ENCODE data around the gene PPP2R1A. TPM values are rescaled to one million over a fixed set of nuclear protein-coding genes. Genes with fewer than 3 reads are reported as not detected.

Gene PPP2R1A
- total RNA-seq, 1 experiment from 2014 or later = 134 TPM

- in situ Hi-C loops (cut with HindIII; ENCODE audit: low pct_unique_long_range_greater_than_20kb, low sequenced_read_pairs) = no loop called here
- no peak for DNase-seq (ENCODE audit: low read depth, low spot score)
Measured at GRCh38 chr19:52277471-52277870, 87.6 kb downstream of the PPP2R1A start.

Small RNAs within 50 kb of the gene (small RNA-seq; reads per million reads assigned to genes)
- gene MIR6801 (0 reads per million in 2 experiments), gene RF00019 (0 reads per million in 2 experiments), gene RPL37P23 (0 to 0.96 reads per million in 2 experiments)

Other genes with a start within 250 kb of the PPP2R1A start
- gene ZNF350, start 203.2 kb upstream of the PPP2R1A start, total RNA-seq (2014; rRNA removed; shearing (Covaris generic)) = 6.1 and 9.1 TPM in 2 replicates
- gene ZNF615, start 181.8 kb upstream of the PPP2R1A start, total RNA-seq (2014; rRNA removed; shearing (Covaris generic)) = 6.6 and 7.7 TPM in 2 replicates
- gene ZNF614, start 161.7 kb upstream of the PPP2R1A start, total RNA-seq (2014; rRNA removed; shearing (Covaris generic)) = 7.7 and 9.0 TPM in 2 replicates
- gene ZNF432, start 141.2 kb upstream of the PPP2R1A start, total RNA-seq (2014; rRNA removed; shearing (Covaris generic)) = 3.6 and 4.5 TPM in 2 replicates
- gene ZNF841, start 94.3 kb upstream of the PPP2R1A start, total RNA-seq (2014; rRNA removed; shearing (Covaris generic)) = 10.0 and 10.1 TPM in 2 replicates
- 6.3 and 6.5 TPM in 2 replicates for gene ZNF616, start 50.1 kb upstream of the PPP2R1A start, total RNA-seq (2014; rRNA removed; shearing (Covaris generic))
- 2.2 and 4.6 TPM in 2 replicates for gene ZNF836, start 18.4 kb upstream of the PPP2R1A start, total RNA-seq (2014; rRNA removed; shearing (Covaris generic))
- 13.3 and 27.5 TPM in 2 replicates for gene ZNF766, start 79.5 kb downstream of the PPP2R1A start, total RNA-seq (2014; rRNA removed; shearing (Covaris generic))
- gene ZNF480, start 107.1 kb downstream of the PPP2R1A start, total RNA-seq (2014; rRNA removed; shearing (Covaris generic)) = 17.1 and 17.7 TPM in 2 replicates
- gene ZNF610, start 146.2 kb downstream of the PPP2R1A start, total RNA-seq (2014; rRNA removed; shearing (Covaris generic)) = 2.2 and 3.2 TPM in 2 replicates
- 18.6 and 19.2 TPM in 2 replicates for gene ZNF880, start 179.9 kb downstream of the PPP2R1A start, total RNA-seq (2014; rRNA removed; shearing (Covaris generic))
- 10.4 and 10.7 TPM in 2 replicates for gene ZNF528, start 207.8 kb downstream of the PPP2R1A start, total RNA-seq (2014; rRNA removed; shearing (Covaris generic))
- gene ZNF534, start 239.1 kb downstream of the PPP2R1A start, total RNA-seq (2014; rRNA removed; shearing (Covaris generic)) = not detected in 2 replicates